ENCODE measurements around the gene MEG3. TPM values are rescaled to one million over a fixed set of nuclear protein-coding genes. Genes with fewer than 3 reads are reported as not detected.

MEG3 gene
- total RNA-seq, 1 experiment from 2014 or later: 338 TPM

DNA sequence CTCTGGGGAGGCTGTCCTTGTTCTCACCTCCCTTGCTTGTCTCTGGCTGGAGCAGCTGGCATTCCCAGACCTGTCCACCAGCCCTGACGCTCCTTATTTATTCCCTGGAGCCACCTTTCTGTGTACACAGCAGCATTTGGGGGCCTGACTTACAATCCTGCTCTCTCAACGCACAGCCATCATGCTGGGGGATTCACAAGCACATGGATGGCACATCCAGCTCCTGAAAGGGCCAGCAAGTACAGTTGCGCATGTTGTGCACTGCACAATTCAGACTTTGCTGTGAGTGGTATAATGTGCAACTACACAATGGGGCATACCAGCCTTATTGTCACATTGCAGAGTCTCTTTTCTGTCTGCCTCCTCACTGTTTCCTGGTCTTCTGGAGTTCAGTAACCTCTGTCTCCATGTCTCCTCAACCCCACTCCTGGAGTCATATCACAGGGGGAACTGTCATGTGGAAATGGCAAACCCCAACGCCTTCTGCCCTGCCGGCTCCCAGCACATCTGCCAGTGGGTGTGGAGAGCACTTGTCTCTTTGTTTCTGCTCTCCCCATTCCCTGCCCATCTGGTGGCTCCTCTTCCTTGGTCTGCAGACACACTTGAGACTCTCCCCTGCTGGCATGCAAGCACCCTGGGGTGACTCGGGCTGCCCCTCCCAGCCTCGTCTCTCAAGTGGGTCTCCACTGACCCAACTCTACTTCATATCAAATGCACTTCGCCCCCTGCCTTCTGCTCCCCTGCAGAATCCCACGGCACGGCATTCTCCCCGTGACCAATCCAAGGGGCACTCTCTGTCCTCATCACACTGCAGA lies 41.2 kb upstream of the MEG3 start:
- POLR2A ChIA-PET: no interaction called here
- ATAC-seq: no peak
- Mint-ChIP-seq H3K27me3 (ENCODE audit: low read depth) (no peaks in the 10 kb centered on the region; the same call in 1 of the 2 replicates), H3K4me3 (no peak overlapping the region), H3K36me3 (no peaks in the 10 kb centered on the region), H3K27ac (0 out of 2 replicates have a peak overlapping the region, but pooled peaks have one; percentile 10), H3K9me3 (no peaks in the 10 kb centered on the region), H3K4me1 (peaks cover 16% of the 10 kb centered on the region)
- no peak for DNase-seq (ENCODE audit: low spot score)
- TF ChIP-seq NFE2L1 (CRISPR knock-in tag; IDR thresholded peaks at IDR 0.05) (no peak), GTF2I (CRISPR knock-in tag; conservative IDR thresholded peaks at IDR 0.05) (0 out of 2 replicates have a peak, but pooled peaks have one; percentile 53)
- CTCF ChIA-PET: interaction anchor here (0.6 to 1.0 kb wide), 2 partner anchors 76 to 399 kb away, joined by 3 read pairs; no protein-coding TSS in a partner anchor

DNA sequence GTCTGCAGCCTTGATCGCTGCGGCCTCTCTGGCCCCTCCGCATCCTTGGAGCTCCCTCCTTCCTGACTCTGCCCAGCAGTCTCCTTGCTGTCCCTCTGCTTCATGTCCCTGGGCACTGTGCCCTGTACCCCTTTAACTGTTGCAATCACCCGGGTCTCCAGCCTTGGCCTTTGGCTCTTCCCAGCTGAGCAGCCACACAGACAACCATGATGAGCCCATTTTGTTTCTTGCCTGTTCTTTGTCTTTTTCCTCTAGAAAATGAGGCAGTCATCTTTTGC lies 40.6 kb upstream of the MEG3 start:
- Mint-ChIP-seq H3K27ac (0 out of 2 replicates have a peak overlapping the region, but pooled peaks have one; percentile 10), H3K4me3 (no peak overlapping the region), H3K4me1 (peaks cover 16% of the 10 kb centered on the region), H3K36me3 (no peaks in the 10 kb centered on the region), H3K27me3 (ENCODE audit: low read depth) (no peaks in the 10 kb centered on the region; the same call in 1 of the 2 replicates), H3K9me3 (no peaks in the 10 kb centered on the region)
- no peak for TF ChIP-seq RORB (CRISPR knock-in tag; IDR thresholded peaks at IDR 0.05)
- TF ChIP-seq ELF4 (CRISPR knock-in tag; IDR thresholded peaks at IDR 0.05; ENCODE audit: low read depth): no peak
- TF ChIP-seq, protein P1, sequence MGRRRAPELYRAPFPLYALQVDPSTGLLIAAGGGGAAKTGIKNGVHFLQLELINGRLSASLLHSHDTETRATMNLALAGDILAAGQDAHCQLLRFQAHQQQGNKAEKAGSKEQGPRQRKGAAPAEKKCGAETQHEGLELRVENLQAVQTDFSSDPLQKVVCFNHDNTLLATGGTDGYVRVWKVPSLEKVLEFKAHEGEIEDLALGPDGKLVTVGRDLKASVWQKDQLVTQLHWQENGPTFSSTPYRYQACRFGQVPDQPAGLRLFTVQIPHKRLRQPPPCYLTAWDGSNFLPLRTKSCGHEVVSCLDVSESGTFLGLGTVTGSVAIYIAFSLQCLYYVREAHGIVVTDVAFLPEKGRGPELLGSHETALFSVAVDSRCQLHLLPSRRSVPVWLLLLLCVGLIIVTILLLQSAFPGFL (CRISPR knock-in tag; IDR thresholded peaks at IDR 0.05; ENCODE audit: borderline replicate concordance): no peak
- TF ChIP-seq, protein P2, sequence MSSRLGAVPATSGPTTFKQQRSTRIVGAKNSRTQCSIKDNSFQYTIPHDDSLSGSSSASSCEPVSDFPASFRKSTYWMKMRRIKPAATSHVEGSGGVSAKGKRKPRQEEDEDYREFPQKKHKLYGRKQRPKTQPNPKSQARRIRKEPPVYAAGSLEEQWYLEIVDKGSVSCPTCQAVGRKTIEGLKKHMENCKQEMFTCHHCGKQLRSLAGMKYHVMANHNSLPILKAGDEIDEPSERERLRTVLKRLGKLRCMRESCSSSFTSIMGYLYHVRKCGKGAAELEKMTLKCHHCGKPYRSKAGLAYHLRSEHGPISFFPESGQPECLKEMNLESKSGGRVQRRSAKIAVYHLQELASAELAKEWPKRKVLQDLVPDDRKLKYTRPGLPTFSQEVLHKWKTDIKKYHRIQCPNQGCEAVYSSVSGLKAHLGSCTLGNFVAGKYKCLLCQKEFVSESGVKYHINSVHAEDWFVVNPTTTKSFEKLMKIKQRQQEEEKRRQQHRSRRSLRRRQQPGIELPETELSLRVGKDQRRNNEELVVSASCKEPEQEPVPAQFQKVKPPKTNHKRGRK (CRISPR knock-in tag; IDR thresholded peaks at IDR 0.05; ENCODE audit: borderline replicate concordance): no peak
- TF ChIP-seq, protein P3, sequence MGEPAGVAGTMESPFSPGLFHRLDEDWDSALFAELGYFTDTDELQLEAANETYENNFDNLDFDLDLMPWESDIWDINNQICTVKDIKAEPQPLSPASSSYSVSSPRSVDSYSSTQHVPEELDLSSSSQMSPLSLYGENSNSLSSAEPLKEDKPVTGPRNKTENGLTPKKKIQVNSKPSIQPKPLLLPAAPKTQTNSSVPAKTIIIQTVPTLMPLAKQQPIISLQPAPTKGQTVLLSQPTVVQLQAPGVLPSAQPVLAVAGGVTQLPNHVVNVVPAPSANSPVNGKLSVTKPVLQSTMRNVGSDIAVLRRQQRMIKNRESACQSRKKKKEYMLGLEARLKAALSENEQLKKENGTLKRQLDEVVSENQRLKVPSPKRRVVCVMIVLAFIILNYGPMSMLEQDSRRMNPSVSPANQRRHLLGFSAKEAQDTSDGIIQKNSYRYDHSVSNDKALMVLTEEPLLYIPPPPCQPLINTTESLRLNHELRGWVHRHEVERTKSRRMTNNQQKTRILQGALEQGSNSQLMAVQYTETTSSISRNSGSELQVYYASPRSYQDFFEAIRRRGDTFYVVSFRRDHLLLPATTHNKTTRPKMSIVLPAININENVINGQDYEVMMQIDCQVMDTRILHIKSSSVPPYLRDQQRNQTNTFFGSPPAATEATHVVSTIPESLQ (CRISPR knock-in tag; IDR thresholded peaks at IDR 0.05): no peak
- TF ChIP-seq JAZF1 (CRISPR knock-in tag; IDR thresholded peaks at IDR 0.05): no peak
- TF ChIP-seq FOXJ3 (CRISPR knock-in tag; IDR thresholded peaks at IDR 0.05; ENCODE audit: borderline replicate concordance): no peak
- no peak for TF ChIP-seq GRHL2 (CRISPR knock-in tag; IDR thresholded peaks at IDR 0.05; ENCODE audit: insufficient replicate concordance, severe bottlenecking)
- TF ChIP-seq ZNF416 (CRISPR knock-in tag; IDR thresholded peaks at IDR 0.05): no peak
- TF ChIP-seq, protein P4, sequence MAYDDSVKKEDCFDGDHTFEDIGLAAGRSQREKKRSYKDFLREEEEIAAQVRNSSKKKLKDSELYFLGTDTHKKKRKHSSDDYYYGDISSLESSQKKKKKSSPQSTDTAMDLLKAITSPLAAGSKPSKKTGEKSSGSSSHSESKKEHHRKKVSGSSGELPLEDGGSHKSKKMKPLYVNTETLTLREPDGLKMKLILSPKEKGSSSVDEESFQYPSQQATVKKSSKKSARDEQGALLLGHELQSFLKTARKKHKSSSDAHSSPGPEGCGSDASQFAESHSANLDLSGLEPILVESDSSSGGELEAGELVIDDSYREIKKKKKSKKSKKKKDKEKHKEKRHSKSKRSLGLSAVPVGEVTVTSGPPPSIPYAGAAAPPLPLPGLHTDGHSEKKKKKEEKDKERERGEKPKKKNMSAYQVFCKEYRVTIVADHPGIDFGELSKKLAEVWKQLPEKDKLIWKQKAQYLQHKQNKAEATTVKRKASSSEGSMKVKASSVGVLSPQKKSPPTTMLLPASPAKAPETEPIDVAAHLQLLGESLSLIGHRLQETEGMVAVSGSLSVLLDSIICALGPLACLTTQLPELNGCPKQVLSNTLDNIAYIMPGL (CRISPR knock-in tag; IDR thresholded peaks at IDR 0.05): no peak
- no peak for TF ChIP-seq RELA (CRISPR knock-in tag; IDR thresholded peaks at IDR 0.05; ENCODE audit: borderline replicate concordance)
- TF ChIP-seq ZNF671 (CRISPR knock-in tag; IDR thresholded peaks at IDR 0.05): no peak
- POLR2A ChIA-PET: no interaction called here
- CTCF ChIA-PET: interaction anchor here (1.0 kb wide), 1 partner anchor 76 kb away, joined by 3 read pairs; no protein-coding TSS in a partner anchor
- ATAC-seq (no peak), DNase-seq (ENCODE audit: low spot score) (no peak)

DNA sequence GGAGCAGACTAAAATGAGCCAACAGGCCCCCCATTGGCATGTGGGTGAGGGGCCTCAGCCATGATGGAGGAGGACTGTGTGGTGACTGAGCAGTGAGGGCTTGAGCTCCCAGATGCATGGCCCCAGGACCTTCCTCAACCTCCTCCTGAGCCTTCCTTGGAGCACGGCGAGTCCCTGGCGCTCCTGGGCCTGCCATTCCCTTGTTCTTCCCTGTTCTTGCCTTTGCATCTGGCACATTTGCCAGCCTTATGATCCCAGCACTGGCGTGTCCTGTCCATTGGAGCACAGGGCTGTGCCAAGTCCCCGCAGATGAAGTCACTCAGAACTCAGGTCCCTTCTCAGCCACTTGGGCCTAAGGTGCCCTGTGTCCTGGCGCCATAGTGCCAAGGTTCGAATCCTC lies 40.3 kb upstream of the MEG3 start:
- Mint-ChIP-seq H3K4me1 (peaks cover 16% of the 10 kb centered on the region), H3K4me3 (no peak overlapping the region), H3K36me3 (no peaks in the 10 kb centered on the region), H3K9me3 (no peaks in the 10 kb centered on the region), H3K27ac (no peak overlapping the region), H3K27me3 (ENCODE audit: low read depth) (no peaks in the 10 kb centered on the region; the same call in 1 of the 2 replicates)
- ChIA-PET POLR2A (no interaction called here), CTCF (interaction anchor here (0.6 to 1.0 kb wide), 2 partner anchors 77 to 100 kb away, joined by 3 read pairs; no protein-coding TSS in a partner anchor)
- DNase-seq (ENCODE audit: low spot score): no peak
- no peak for ATAC-seq
- TF ChIP-seq, protein P5, sequence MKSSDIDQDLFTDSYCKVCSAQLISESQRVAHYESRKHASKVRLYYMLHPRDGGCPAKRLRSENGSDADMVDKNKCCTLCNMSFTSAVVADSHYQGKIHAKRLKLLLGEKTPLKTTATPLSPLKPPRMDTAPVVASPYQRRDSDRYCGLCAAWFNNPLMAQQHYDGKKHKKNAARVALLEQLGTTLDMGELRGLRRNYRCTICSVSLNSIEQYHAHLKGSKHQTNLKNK (CRISPR knock-in tag; IDR thresholded peaks at IDR 0.05): no peak
- TF ChIP-seq, protein P6, sequence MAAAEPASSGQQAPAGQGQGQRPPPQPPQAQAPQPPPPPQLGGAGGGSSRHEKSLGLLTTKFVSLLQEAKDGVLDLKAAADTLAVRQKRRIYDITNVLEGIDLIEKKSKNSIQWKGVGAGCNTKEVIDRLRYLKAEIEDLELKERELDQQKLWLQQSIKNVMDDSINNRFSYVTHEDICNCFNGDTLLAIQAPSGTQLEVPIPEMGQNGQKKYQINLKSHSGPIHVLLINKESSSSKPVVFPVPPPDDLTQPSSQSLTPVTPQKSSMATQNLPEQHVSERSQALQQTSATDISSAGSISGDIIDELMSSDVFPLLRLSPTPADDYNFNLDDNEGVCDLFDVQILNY (CRISPR knock-in tag; IDR thresholded peaks at IDR 0.05): no peak
- TF ChIP-seq KAT7 (CRISPR knock-in tag; IDR thresholded peaks at IDR 0.05; ENCODE audit: borderline replicate concordance): no peak
